IMR-90 (cell line): ENCODE data around the gene SLC8A3. TPM values are rescaled to one million over a fixed set of nuclear protein-coding genes. Genes with fewer than 3 reads are reported as not detected.

Experiments used
- ATAC-seq: fragments of 200-7000 bp; cut with Tn5 transposase; 2 replicates; pipeline ENCODE4 v1.9.1; 2020; ENCODE audit warnings: low read depth, mild to moderate bottlenecking, moderate library complexity
- BruUV-seq: library from RNA; stranded (reverse); fragments of 400-500 nt; replicated peaks from 2 replicates; lab custom pipeline; 2021; lab: Mats Ljungman, UMichigan
- CTCF ChIA-PET: fragments of 300-600 bp; formaldehyde crosslinking; extraction: SDS; loops from one replicate; lab custom pipeline; 2021; ENCODE audit warnings: antibody characterized with exemption; lab: Yijun Ruan, JAX
- POLR2A ChIA-PET: fragments of 300-600 bp; sonication (Branson Sonifier 250); formaldehyde crosslinking; loops from one replicate; lab custom pipeline; 2022; ENCODE audit warnings: antibody characterized with exemption; ENCODE audit not compliant: unreplicated experiment; lab: Charles Lee
- DNase-seq: peaks from one replicate; pipeline ENCODE4 v3.0.0; 2013
- H2AFZ ChIP-seq: replicated peaks from 2 replicates; pipeline ENCODE3; 2013; ENCODE audit warnings: low read length, mild to moderate bottlenecking; ENCODE audit not compliant: poor library complexity
- H2AK5ac ChIP-seq: 2 replicates; pipeline ENCODE4 v1.6.1; 2013; ENCODE audit warnings: low read depth, low read length, inconsistent platforms
- H2AK9ac ChIP-seq: replicated peaks from 2 replicates; pipeline ENCODE3; 2013; ENCODE audit warnings: mild to moderate bottlenecking, low read depth, low read length, moderate library complexity; ENCODE audit not compliant: poor library complexity
- H2BK120ac ChIP-seq: 2 replicates; pipeline ENCODE4 v1.6.1; 2013; ENCODE audit warnings: low read depth, low read length, inconsistent platforms
- H2BK15ac ChIP-seq: 3 replicates; pipeline ENCODE4 v1.6.1; 2013; ENCODE audit warnings: low read depth, low read length, inconsistent platforms
- H2BK20ac ChIP-seq: 2 replicates; pipeline ENCODE4 v1.6.1; 2013; ENCODE audit warnings: low read depth, mild to moderate bottlenecking, inconsistent platforms, low read length, moderate library complexity
- H2BK5ac ChIP-seq: 2 replicates; pipeline ENCODE4 v1.6.1; 2013; ENCODE audit warnings: mild to moderate bottlenecking, low read depth, low read length, inconsistent platforms; ENCODE audit not compliant: poor library complexity, severe bottlenecking
- H3K14ac ChIP-seq: replicated peaks from 2 replicates; pipeline ENCODE4 v1.6.1; 2013; ENCODE audit warnings: low read depth, low read length, inconsistent platforms
- H3K18ac ChIP-seq: 2 replicates; pipeline ENCODE4 v1.6.1; 2013; ENCODE audit warnings: low read depth, low read length, control low read depth
- H3K23ac ChIP-seq: 2 replicates; pipeline ENCODE4 v1.6.1; 2013; ENCODE audit warnings: low read depth, low read length, inconsistent platforms
- H3K27ac ChIP-seq: 2 replicates; pipeline ENCODE4 v1.5.1; 2013; ENCODE audit warnings: mild to moderate bottlenecking, control low read depth, low read length; ENCODE audit not compliant: insufficient read depth
- H3K27me3 ChIP-seq: 2 replicates; pipeline ENCODE4 v1.6.1; 2013; ENCODE audit warnings: low read length; ENCODE audit not compliant: control insufficient read depth, insufficient read depth
- H3K36me3 ChIP-seq: 2 replicates; pipeline ENCODE4 v1.6.1; 2013; ENCODE audit warnings: low read length, mixed read lengths; ENCODE audit not compliant: control insufficient read depth, insufficient read depth
- H3K4ac ChIP-seq: 2 replicates; pipeline ENCODE4 v1.6.1; 2013; ENCODE audit warnings: low read depth, low read length, inconsistent platforms
- H3K4me1 ChIP-seq: 2 replicates; pipeline ENCODE4 v1.6.1; 2013; ENCODE audit warnings: low read length, mixed read lengths; ENCODE audit not compliant: control insufficient read depth, insufficient read depth
- H3K4me2 ChIP-seq: 2 replicates; pipeline ENCODE4 v1.6.1; 2013; ENCODE audit warnings: low read depth, mild to moderate bottlenecking, control low read depth, low read length, moderate library complexity
- H3K4me3 ChIP-seq: 2 replicates; pipeline ENCODE4 v1.5.1; 2013; ENCODE audit warnings: low read depth, mild to moderate bottlenecking, control low read depth, low read length, moderate library complexity; ENCODE audit not compliant: insufficient read depth
- H3K56ac ChIP-seq: 2 replicates; pipeline ENCODE4 v1.6.1; 2013; ENCODE audit warnings: low read length, inconsistent platforms; ENCODE audit not compliant: insufficient read depth; ENCODE audit errors: extremely low read depth
- H3K79me1 ChIP-seq, 2 experiments: 2 replicates each; pipeline ENCODE4 v1.6.1; 2013; ENCODE audit warnings: low read length in 2 of 2, inconsistent platforms in 1 of 2, low read depth in 1 of 2
- H3K9ac ChIP-seq: 2 replicates; pipeline ENCODE4 v1.6.1; 2013; ENCODE audit warnings: low read depth, low read length, control low read depth
- H3K9me1 ChIP-seq: 2 replicates; pipeline ENCODE4 v1.6.1; 2013; ENCODE audit warnings: low read length, inconsistent platforms; ENCODE audit not compliant: insufficient read depth
- H3K9me3 ChIP-seq: 2 replicates; pipeline ENCODE4 v1.6.1; 2013; ENCODE audit warnings: low read length; ENCODE audit not compliant: control insufficient read depth, insufficient read depth
- H4K20me1 ChIP-seq: 2 replicates; pipeline ENCODE4 v1.6.1; 2013; ENCODE audit warnings: low read length, inconsistent platforms; ENCODE audit not compliant: insufficient read depth
- H4K5ac ChIP-seq: 2 replicates; pipeline ENCODE4 v1.6.1; 2013; ENCODE audit warnings: mild to moderate bottlenecking, low read depth, low read length, control low read depth
- H4K8ac ChIP-seq, 2 experiments: 2 replicates each; pipeline ENCODE4 v1.6.1; 2013; ENCODE audit warnings: low read depth in 2 of 2, low read length in 2 of 2, control low read depth in 1 of 2, inconsistent platforms in 1 of 2
- H4K91ac ChIP-seq: 2 replicates; pipeline ENCODE4 v1.6.1; 2013; ENCODE audit warnings: low read depth, low read length, inconsistent platforms; ENCODE audit not compliant: insufficient read depth
- MAFK ChIP-seq: IDR thresholded peaks from 2 replicates; pipeline ENCODE4 v1.6.1; 2012; ENCODE audit warnings: low read depth, low read length, improper control_type of control experiment
- MAZ ChIP-seq: IDR thresholded peaks from 2 replicates; pipeline ENCODE4 v1.6.1; 2012; ENCODE audit warnings: low read depth, mild to moderate bottlenecking, low read length, improper control_type of control experiment, moderate library complexity, borderline replicate concordance
- POLR2A ChIP-seq: IDR thresholded peaks from 2 replicates; pipeline ENCODE4 v1.6.1; 2012; ENCODE audit warnings: mild to moderate bottlenecking, low read depth, low read length
- RCOR1 ChIP-seq: IDR thresholded peaks from 2 replicates; pipeline ENCODE4 v1.6.1; 2012; ENCODE audit warnings: mild to moderate bottlenecking, low read length, improper control_type of control experiment; ENCODE audit not compliant: insufficient replicate concordance
- SMC3 ChIP-seq: fragments of 150-350 bp; IDR thresholded peaks from 2 replicates; pipeline ENCODE4 v1.6.1; 2016; ENCODE audit warnings: low read depth, mild to moderate bottlenecking, antibody characterized with exemption, low read length, moderate library complexity
- whole genome bisulfite sequencing, 2 experiments: methylation state at CpG; one replicate each; pipeline versions ENCODE4 v1.1.5 to v1.1.7; 2013; ENCODE audit warnings: missing lambda C conversion rate in 2 of 2; ENCODE audit not compliant: insufficient read length in 1 of 2; ENCODE audit errors: extremely low coverage in 2 of 2; 5-methylcytosine and 5-hydroxymethylcytosine counted together
- dilution Hi-C: fragments of 300-500 bp; cut with HindIII; formaldehyde crosslinking; loops from one replicate; pipeline ENCODE4 v1.14.3; 2018; ENCODE audit warnings: low sequenced_read_pairs; ENCODE audit not compliant: unreplicated experiment
- in situ Hi-C: fragments of 300-500 bp; cut with MboI; formaldehyde crosslinking; loops from 3 replicates; pipeline ENCODE4 v1.14.3; 2019; ENCODE audit warnings: low sequenced_read_pairs, inconsistent platforms, mixed read lengths
- intact Hi-C: fragments of 100-400 bp; cut with micrococcal nuclease; formaldehyde crosslinking; loops from 2 replicates; pipeline ENCODE4 v1.10.0; 2022
- polyA plus RNA-seq, 3 experiments: library from polyadenylated mRNA; depleted of rRNA; stranded (reverse); fragments of >200 nt; gene quantifications; 2 replicates each; pipeline ENCODE4 v1.2.3, GENCODE V29; 2012; ENCODE audit warnings: low replicate concordance in 1 of 3
- total RNA-seq: library from RNA; depleted of rRNA; stranded (reverse); fragments of >200 nt; gene quantifications from 2 replicates; pipeline ENCODE4 v1.2.3, GENCODE V29; 2012
- TF ChIP-seq, protein P1 (sequence below): fragments of 150-350 bp; IDR thresholded peaks from 2 replicates; pipeline ENCODE4 v1.6.1; 2017; ENCODE audit warnings: mild to moderate bottlenecking, antibody characterized with exemption, low read length, low read depth
- TF ChIP-seq, protein P2 (sequence below): fragments of 150-350 bp; IDR thresholded peaks from 2 replicates; pipeline ENCODE4 v1.6.1; 2016; ENCODE audit warnings: low read depth, mild to moderate bottlenecking, low read length, moderate library complexity, borderline replicate concordance
- TF ChIP-seq, protein P3 (sequence below): conservative IDR thresholded peaks from 2 replicates; pipeline ENCODE4 v1.5.1; 2012; ENCODE audit warnings: mild to moderate bottlenecking, low read depth, low read length, improper control_type of control experiment

The SLC8A3 gene
- total and polyA plus RNA-seq, 2 of the 4 experiments (the other 2 are of a cell fraction): under 0.01 TPM; not detected in 1

DNA sequence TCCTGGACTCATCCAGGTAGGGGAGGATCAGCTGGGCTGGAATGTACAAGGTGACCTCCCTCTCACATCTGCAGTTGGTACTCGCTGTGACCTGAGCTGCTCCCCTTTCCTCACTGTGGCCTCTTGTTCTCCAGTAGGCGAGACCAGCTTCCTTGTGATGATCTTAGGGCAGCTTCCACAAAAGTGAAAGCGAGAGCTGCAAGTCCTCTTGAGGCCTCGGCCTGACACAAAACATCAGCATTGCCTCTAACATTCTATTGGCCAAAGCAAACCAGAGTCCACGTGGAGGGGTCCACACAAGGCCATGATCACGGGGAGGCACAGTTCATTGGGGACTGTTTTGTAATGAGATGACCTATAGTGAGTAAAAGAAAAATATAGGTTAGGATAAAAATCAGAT lies 182.1 kb downstream of the SLC8A3 start:
- no peak for TF ChIP-seq POLR2A
- TF ChIP-seq, protein P1, sequence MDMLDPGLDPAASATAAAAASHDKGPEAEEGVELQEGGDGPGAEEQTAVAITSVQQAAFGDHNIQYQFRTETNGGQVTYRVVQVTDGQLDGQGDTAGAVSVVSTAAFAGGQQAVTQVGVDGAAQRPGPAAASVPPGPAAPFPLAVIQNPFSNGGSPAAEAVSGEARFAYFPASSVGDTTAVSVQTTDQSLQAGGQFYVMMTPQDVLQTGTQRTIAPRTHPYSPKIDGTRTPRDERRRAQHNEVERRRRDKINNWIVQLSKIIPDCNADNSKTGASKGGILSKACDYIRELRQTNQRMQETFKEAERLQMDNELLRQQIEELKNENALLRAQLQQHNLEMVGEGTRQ: no peak
- no peak for TF ChIP-seq RCOR1
- TF ChIP-seq MAFK: no peak
- TF ChIP-seq MAZ: no peak
- TF ChIP-seq, protein P2, sequence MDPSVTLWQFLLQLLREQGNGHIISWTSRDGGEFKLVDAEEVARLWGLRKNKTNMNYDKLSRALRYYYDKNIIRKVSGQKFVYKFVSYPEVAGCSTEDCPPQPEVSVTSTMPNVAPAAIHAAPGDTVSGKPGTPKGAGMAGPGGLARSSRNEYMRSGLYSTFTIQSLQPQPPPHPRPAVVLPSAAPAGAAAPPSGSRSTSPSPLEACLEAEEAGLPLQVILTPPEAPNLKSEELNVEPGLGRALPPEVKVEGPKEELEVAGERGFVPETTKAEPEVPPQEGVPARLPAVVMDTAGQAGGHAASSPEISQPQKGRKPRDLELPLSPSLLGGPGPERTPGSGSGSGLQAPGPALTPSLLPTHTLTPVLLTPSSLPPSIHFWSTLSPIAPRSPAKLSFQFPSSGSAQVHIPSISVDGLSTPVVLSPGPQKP: no peak
- TF ChIP-seq, protein P3, sequence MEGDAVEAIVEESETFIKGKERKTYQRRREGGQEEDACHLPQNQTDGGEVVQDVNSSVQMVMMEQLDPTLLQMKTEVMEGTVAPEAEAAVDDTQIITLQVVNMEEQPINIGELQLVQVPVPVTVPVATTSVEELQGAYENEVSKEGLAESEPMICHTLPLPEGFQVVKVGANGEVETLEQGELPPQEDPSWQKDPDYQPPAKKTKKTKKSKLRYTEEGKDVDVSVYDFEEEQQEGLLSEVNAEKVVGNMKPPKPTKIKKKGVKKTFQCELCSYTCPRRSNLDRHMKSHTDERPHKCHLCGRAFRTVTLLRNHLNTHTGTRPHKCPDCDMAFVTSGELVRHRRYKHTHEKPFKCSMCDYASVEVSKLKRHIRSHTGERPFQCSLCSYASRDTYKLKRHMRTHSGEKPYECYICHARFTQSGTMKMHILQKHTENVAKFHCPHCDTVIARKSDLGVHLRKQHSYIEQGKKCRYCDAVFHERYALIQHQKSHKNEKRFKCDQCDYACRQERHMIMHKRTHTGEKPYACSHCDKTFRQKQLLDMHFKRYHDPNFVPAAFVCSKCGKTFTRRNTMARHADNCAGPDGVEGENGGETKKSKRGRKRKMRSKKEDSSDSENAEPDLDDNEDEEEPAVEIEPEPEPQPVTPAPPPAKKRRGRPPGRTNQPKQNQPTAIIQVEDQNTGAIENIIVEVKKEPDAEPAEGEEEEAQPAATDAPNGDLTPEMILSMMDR: no peak
- no peak for TF ChIP-seq SMC3
- in situ Hi-C loops: loop anchor here (25.0 kb wide), 1 partner anchor 419 kb away; no protein-coding TSS in a partner anchor
- H3K4me2 ChIP-seq: peak overlapping the region; percentile 17; the same call in 1 of the 2 replicates
- ChIA-PET CTCF (interaction anchor here (1.2 kb wide), 1 partner anchor 128 kb away, joined by 3 read pairs; no protein-coding TSS in a partner anchor), POLR2A (interaction anchor here (0.6 kb wide), 1 partner anchor 15 kb away, joined by 3 read pairs; no protein-coding TSS in a partner anchor)
- H3K9me3 ChIP-seq: no peaks in the 10 kb centered on the region
- no peaks in the 10 kb centered on the region for H3K79me1 ChIP-seq
- H4K5ac ChIP-seq: no peak overlapping the region
- 83% methylated on average over 2 of the region's 6 CpGs; no CpG with 5 or more reads in 1 of the 2 experiments for WGBS, 2 experiments
- H3K4me1 ChIP-seq: peaks cover 11% of the 10 kb centered on the region
- no TSS peak for BruUV-seq
- H2AK5ac ChIP-seq: peak overlapping the region; percentile 58; the same call in 1 of the 2 replicates
- H4K8ac ChIP-seq: no peak overlapping the region; a peak in 1 of 4 replicates
- H2BK120ac ChIP-seq: no peak overlapping the region
- dilution Hi-C loops: no loop called here
- H2AK9ac ChIP-seq: no peak overlapping the region
- no peak overlapping the region for H3K9ac ChIP-seq
- H2BK5ac ChIP-seq: no peak overlapping the region
- no peak overlapping the region; the same call in 1 of the 2 replicates for H3K23ac ChIP-seq
- no peak overlapping the region for H3K18ac ChIP-seq
- H4K20me1 ChIP-seq: no peaks in the 10 kb centered on the region
- H3K27ac ChIP-seq: no peak overlapping the region
- no peak overlapping the region for H3K4ac ChIP-seq
- H3K56ac ChIP-seq: no peak overlapping the region
- peak overlapping the region; percentile 15 for H2AFZ ChIP-seq
- ATAC-seq: no peak
- intact Hi-C loops: no loop called here
- H3K9me1 ChIP-seq: no peaks in the 10 kb centered on the region; the same call in 1 of the 2 replicates
- no peak overlapping the region for H3K14ac ChIP-seq
- no peak for DNase-seq
- no peaks in the 10 kb centered on the region for H3K27me3 ChIP-seq
- H4K91ac ChIP-seq: no peak overlapping the region; the same call in 1 of the 2 replicates
- no peak overlapping the region for H3K4me3 ChIP-seq
- H2BK15ac ChIP-seq: 0 out of 3 replicates have a peak overlapping the region, but pooled peaks have one; percentile 36
- H2BK20ac ChIP-seq: no peak overlapping the region
- peaks cover 6% of the 10 kb centered on the region for H3K36me3 ChIP-seq
